ENCODE measurements around the gene ALG9. TPM values are rescaled to one million over a fixed set of nuclear protein-coding genes. Genes with fewer than 3 reads are reported as not detected.

Gene ALG9
- total and polyA plus RNA-seq, 7 experiments from 2014 or later = 14.1 to 30.2 (median 27.8) TPM

DNA sequence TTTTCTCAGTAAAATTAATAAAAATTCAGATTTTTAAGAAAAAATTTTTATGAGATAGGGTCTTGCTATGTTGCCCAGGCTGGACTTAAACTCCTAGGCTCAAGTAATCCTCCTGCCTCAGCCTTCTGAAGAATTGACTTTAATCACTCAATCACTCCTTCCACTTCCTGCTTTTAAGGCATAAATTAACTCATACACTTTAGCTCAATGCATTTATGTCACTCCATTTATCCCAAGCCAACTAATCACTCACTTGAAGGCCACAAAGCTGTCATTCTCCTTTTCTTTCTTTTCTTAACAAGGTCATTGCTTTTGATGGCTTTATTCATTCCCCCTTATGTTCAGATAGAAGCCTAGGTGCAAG is 877 bp downstream of the ALG9 start:
- ATAC-seq = no peak
- POLR2A ChIA-PET = interaction anchor here (0.6 to 2.9 kb wide), 4 partner anchors 10 to 240 kb away, joined by 3 to 22 read pairs (median 10); partner anchors contain the start of gene CFAP68
- Mint-ChIP-seq H3K9me3 (peaks cover 0 to 4% (median 0%) of the 10 kb centered on the region in 11 donors), H3K27me3 (no peaks in the 10 kb centered on the region), H3K27ac (peak overlapping the region; percentile 87 to 98 (median 94)), H3K4me3 (peak overlapping the region; percentile 86 to 96 (median 93)), H3K36me3 (peaks cover 4 to 32% (median 21%) of the 10 kb centered on the region in 5 donors), H3K4me1 (peaks cover 9 to 41% (median 34%) of the 10 kb centered on the region in 7 donors)
- Histone ChIP-seq H3K27me3 (ENCODE audit: control insufficient read depth in 2 of 2, insufficient read depth in 2 of 2, low read length in 2 of 2) (no peaks in the 10 kb centered on the region), H3K4me1 (ENCODE audit: control insufficient read depth in 2 of 2, insufficient read depth in 2 of 2, low read length in 2 of 2) (peaks cover 8 to 10% of the 10 kb centered on the region in 2 donors), H3K27ac (ENCODE audit: low read depth, low read length) (peak overlapping the region; percentile 91), H3K36me3 (ENCODE audit: control insufficient read depth in 2 of 3, insufficient read depth in 3 of 3, low read length in 3 of 3) (peaks cover 0 to 32% (median 3%) of the 10 kb centered on the region in 3 experiments), H3K9me3 (ENCODE audit: control insufficient read depth in 2 of 3, low read length in 3 of 3) (no peaks in the 10 kb centered on the region), H3K4me3 (ENCODE audit: low read length) (peak overlapping the region; percentile 74)
- intact Hi-C loops (cut with micrococcal nuclease) = loop anchor here (2.0 to 10.0 kb wide), 9 partner anchors 56 to 2004 kb away; partner anchors contain the start of genes DLAT (in 2 of the 2), SDHD (in 2 of the 2), SIK2 (in 2 of the 2) and TIMM8B (in 2 of the 2)
- DNase-seq = peak in 1 of 9 donors; percentile 3
- CTCF ChIA-PET = interaction anchor here (0.9 to 2.1 kb wide), 4 partner anchors 11 to 155 kb away, joined by 4 to 10 read pairs (median 5); partner anchors contain the start of gene DLAT

DNA sequence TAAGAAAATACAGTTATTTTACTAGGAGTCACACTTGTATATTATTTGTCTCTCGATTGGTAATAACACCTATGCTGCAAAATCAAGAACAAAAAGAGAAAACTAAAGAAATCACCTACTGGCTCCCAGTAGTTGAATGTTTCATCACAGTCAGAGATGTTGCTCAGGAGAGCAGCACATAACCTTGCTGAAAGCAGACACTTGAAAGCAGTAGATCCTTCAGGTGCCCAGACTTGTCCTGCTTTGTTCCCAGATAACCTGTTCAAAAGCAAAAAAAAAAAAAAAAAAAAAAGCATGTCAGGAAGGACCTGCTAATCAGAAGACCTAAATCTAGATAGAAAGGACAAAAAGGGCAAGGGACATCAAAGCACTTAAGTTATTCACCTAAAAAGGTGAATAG is 1.3 kb downstream of the ALG9 start:
- peak overlapping the region in 3 of 9 donors; percentile 87 to 95 (median 94) for H3K27ac Mint-ChIP-seq
- ChIA-PET CTCF (interaction anchor here (2.1 kb wide), 1 partner anchor 61 kb away, joined by 5 read pairs; no protein-coding TSS in a partner anchor), POLR2A (interaction anchor here (0.6 to 2.9 kb wide), 4 partner anchors 11 to 241 kb away, joined by 3 to 22 read pairs (median 4); no protein-coding TSS in a partner anchor)
- Histone ChIP-seq H3K36me3 (ENCODE audit: control insufficient read depth in 2 of 3, insufficient read depth in 3 of 3, low read length in 3 of 3) (peaks cover 0 to 31% (median 2%) of the 10 kb centered on the region in 3 experiments), H3K4me1 (ENCODE audit: control insufficient read depth in 2 of 2, insufficient read depth in 2 of 2, low read length in 2 of 2) (peaks cover 8 to 10% of the 10 kb centered on the region in 2 donors), H3K9me3 (ENCODE audit: control insufficient read depth in 2 of 3, low read length in 3 of 3) (no peaks in the 10 kb centered on the region), H3K27me3 (ENCODE audit: control insufficient read depth in 2 of 2, insufficient read depth in 2 of 2, low read length in 2 of 2) (no peaks in the 10 kb centered on the region), H3K27ac (ENCODE audit: low read depth, low read length) (no peak overlapping the region), H3K4me3 (ENCODE audit: low read length) (no peak overlapping the region)
- peaks cover 4 to 34% (median 20%) of the 10 kb centered on the region in 5 donors for H3K36me3 Mint-ChIP-seq
- no peaks in the 10 kb centered on the region for H3K27me3 Mint-ChIP-seq
- ATAC-seq (no peak), DNase-seq (no peak)
- H3K9me3 Mint-ChIP-seq = peaks cover 0 to 4% (median 0%) of the 10 kb centered on the region in 11 donors
- peak overlapping the region in 8 of 10 donors; percentile 36 to 96 (median 42) for H3K4me3 Mint-ChIP-seq
- peaks cover 9 to 41% (median 34%) of the 10 kb centered on the region in 7 donors for H3K4me1 Mint-ChIP-seq
- intact Hi-C loops (cut with micrococcal nuclease) = loop anchor here (2.0 to 10.0 kb wide), 9 partner anchors 57 to 2005 kb away; partner anchors contain the start of genes DLAT (in 2 of the 2), SDHD (in 2 of the 2), SIK2 (in 2 of the 2) and TIMM8B (in 2 of the 2)

DNA sequence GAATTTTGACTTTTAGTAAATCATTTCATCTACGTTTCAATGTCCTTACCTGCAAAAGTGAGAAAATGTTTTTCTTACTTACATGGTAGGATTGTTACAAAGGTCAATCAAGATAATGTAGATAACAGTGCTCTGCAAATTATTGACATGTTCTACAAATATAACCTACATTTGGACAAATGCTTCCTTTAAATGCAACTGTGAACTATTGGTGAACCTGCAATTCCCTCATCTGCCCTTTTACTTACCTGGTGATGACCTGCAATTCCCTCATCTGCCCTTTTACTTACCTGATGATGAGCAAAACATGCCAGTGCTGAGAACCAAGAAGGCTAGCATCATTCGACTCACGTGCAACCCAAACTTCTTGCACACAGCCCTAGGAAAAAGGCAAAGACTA is 11.1 kb downstream of the ALG9 start:
- ATAC-seq (no peak), DNase-seq (no peak)
- no peaks in the 10 kb centered on the region for H3K9me3 Mint-ChIP-seq
- no peak overlapping the region for H3K27ac ChIP-seq (ENCODE audit: low read depth, low read length)
- peaks cover 10 to 55% (median 26%) of the 10 kb centered on the region in 5 donors for H3K36me3 Mint-ChIP-seq
- no peak overlapping the region for H3K4me3 ChIP-seq (ENCODE audit: low read length)
- peaks cover 9 to 51% (median 10%) of the 10 kb centered on the region in 3 experiments for H3K36me3 ChIP-seq (ENCODE audit: control insufficient read depth in 2 of 3, insufficient read depth in 3 of 3, low read length in 3 of 3)
- H3K27me3 ChIP-seq (ENCODE audit: control insufficient read depth in 2 of 2, insufficient read depth in 2 of 2, low read length in 2 of 2) = no peaks in the 10 kb centered on the region
- intact Hi-C loops (cut with micrococcal nuclease) = no loop called here
- peaks cover 0 to 4% (median 0%) of the 10 kb centered on the region in 7 donors for H3K4me1 Mint-ChIP-seq
- no peak overlapping the region for H3K27ac Mint-ChIP-seq
- POLR2A ChIA-PET = no interaction called here
- no peak overlapping the region for H3K4me3 Mint-ChIP-seq
- no peaks in the 10 kb centered on the region for H3K9me3 ChIP-seq (ENCODE audit: control insufficient read depth in 2 of 3, low read length in 3 of 3)
- H3K27me3 Mint-ChIP-seq = no peaks in the 10 kb centered on the region
- CTCF ChIA-PET = no interaction called here
- no peaks in the 10 kb centered on the region for H3K4me1 ChIP-seq (ENCODE audit: control insufficient read depth in 2 of 2, insufficient read depth in 2 of 2, low read length in 2 of 2)

DNA sequence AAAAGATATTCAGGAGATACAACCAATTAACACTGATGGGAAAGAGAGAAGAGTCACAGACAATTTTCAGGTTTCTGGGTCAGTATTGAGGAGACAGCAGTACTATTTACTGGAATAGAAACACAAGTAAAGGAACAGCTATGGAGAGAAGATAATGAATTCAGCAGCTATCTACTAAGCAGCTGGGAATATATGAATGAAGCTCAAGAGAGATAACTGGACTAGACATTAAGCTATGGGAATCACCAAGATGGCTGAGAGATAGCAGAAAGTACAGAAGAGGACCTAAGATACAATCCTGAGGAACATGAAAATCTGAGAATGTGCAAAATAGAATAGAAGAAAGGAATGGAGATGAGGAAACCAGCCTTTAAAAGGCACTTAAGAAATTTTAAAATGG is 15.9 kb downstream of the ALG9 start:
- H3K36me3 Mint-ChIP-seq = peaks cover 22 to 58% (median 34%) of the 10 kb centered on the region in 5 donors
- Histone ChIP-seq H3K27ac (ENCODE audit: low read depth, low read length) (no peak overlapping the region), H3K4me3 (ENCODE audit: low read length) (no peak overlapping the region), H3K27me3 (ENCODE audit: control insufficient read depth in 2 of 2, insufficient read depth in 2 of 2, low read length in 2 of 2) (no peaks in the 10 kb centered on the region), H3K4me1 (ENCODE audit: control insufficient read depth in 2 of 2, insufficient read depth in 2 of 2, low read length in 2 of 2) (no peaks in the 10 kb centered on the region), H3K9me3 (ENCODE audit: control insufficient read depth in 2 of 3, low read length in 3 of 3) (no peaks in the 10 kb centered on the region), H3K36me3 (ENCODE audit: control insufficient read depth in 2 of 3, insufficient read depth in 3 of 3, low read length in 3 of 3) (peaks cover 0 to 60% (median 5%) of the 10 kb centered on the region in 3 experiments)
- ATAC-seq = no peak
- peak overlapping the region in 1 of 9 donors; percentile 2 for H3K27ac Mint-ChIP-seq
- ChIA-PET POLR2A (no interaction called here), CTCF (no interaction called here)
- intact Hi-C loops (cut with micrococcal nuclease) = no loop called here
- H3K4me3 Mint-ChIP-seq = no peak overlapping the region
- H3K9me3 Mint-ChIP-seq = no peaks in the 10 kb centered on the region
- DNase-seq = no peak
- H3K4me1 Mint-ChIP-seq = peaks cover 0 to 6% (median 0%) of the 10 kb centered on the region in 7 donors
- H3K27me3 Mint-ChIP-seq = no peaks in the 10 kb centered on the region

DNA sequence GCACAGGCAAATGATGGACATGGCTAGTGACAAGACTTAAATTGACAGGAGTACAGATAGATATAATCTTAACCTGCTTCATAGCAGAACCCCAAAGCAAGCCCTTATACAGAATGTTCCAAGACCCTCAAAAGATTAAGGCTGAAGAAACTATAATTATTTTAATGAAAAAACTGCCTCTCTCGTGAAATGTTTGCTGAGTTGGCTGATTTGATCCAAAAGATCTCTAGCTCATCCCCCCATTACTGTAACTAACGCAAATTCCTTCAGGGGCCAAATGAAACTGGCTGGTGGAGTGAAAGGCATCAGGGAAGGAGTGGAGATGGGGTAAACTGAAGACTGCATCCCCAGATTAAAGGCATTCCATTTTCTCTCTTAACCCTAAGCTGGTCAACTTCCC is 19.3 kb downstream of the ALG9 start:
- CTCF ChIA-PET = no interaction called here
- no peaks in the 10 kb centered on the region for H3K27me3 Mint-ChIP-seq
- H3K4me3 Mint-ChIP-seq = no peak overlapping the region
- DNase-seq (no peak), ATAC-seq (no peak)
- Histone ChIP-seq H3K36me3 (ENCODE audit: control insufficient read depth in 2 of 3, insufficient read depth in 3 of 3, low read length in 3 of 3) (peaks cover 0 to 53% (median 6%) of the 10 kb centered on the region in 3 experiments), H3K4me1 (ENCODE audit: control insufficient read depth in 2 of 2, insufficient read depth in 2 of 2, low read length in 2 of 2) (no peaks in the 10 kb centered on the region), H3K4me3 (ENCODE audit: low read length) (no peak overlapping the region), H3K9me3 (ENCODE audit: control insufficient read depth in 2 of 3, low read length in 3 of 3) (no peaks in the 10 kb centered on the region), H3K27ac (ENCODE audit: low read depth, low read length) (no peak overlapping the region), H3K27me3 (ENCODE audit: control insufficient read depth in 2 of 2, insufficient read depth in 2 of 2, low read length in 2 of 2) (no peaks in the 10 kb centered on the region)
- no peak overlapping the region for H3K27ac Mint-ChIP-seq
- H3K4me1 Mint-ChIP-seq = peaks cover 0 to 4% (median 0%) of the 10 kb centered on the region in 7 donors
- intact Hi-C loops (cut with micrococcal nuclease) = no loop called here
- POLR2A ChIA-PET = interaction anchor here (0.8 kb wide), 1 partner anchor 1070 kb away, joined by 3 read pairs; no protein-coding TSS in a partner anchor
- H3K9me3 Mint-ChIP-seq = no peaks in the 10 kb centered on the region
- peaks cover 15 to 45% (median 28%) of the 10 kb centered on the region in 5 donors for H3K36me3 Mint-ChIP-seq

DNA sequence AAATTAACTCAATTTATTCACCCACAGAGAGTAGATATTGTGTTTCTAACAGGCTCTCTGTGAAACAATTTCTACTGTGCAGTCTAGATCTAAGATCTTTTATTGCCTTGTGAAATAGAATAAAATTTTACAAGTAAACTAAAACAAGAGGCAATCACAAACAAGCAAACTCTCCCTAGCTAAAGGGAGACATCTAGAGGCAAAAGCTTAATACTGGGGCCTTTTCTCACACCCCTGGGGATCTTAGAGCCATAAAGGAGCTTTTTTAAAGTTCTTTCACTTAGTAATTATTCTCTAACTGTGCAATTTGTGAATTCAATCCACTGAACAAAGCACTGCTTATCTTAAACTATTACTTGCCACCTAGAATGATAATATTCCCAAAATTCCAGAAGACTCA is 19.7 kb downstream of the ALG9 start:
- H3K36me3 ChIP-seq (ENCODE audit: control insufficient read depth in 2 of 3, insufficient read depth in 3 of 3, low read length in 3 of 3) = peaks cover 0 to 57% (median 6%) of the 10 kb centered on the region in 3 experiments
- H3K4me1 Mint-ChIP-seq = peaks cover 0 to 4% (median 0%) of the 10 kb centered on the region in 7 donors

More for the DNA sequence above, 19.7 kb downstream of the ALG9 start:
- DNase-seq (no peak), ATAC-seq (no peak)
- Mint-ChIP-seq H3K27ac (no peak overlapping the region), H3K36me3 (peaks cover 15 to 50% (median 27%) of the 10 kb centered on the region in 5 donors), H3K4me3 (no peak overlapping the region), H3K9me3 (no peaks in the 10 kb centered on the region), H3K27me3 (no peaks in the 10 kb centered on the region)
- no peaks in the 10 kb centered on the region for H3K9me3 ChIP-seq (ENCODE audit: control insufficient read depth in 2 of 3, low read length in 3 of 3)
- ChIA-PET CTCF (no interaction called here), POLR2A (interaction anchor here (0.8 kb wide), 1 partner anchor 1069 kb away, joined by 3 read pairs; no protein-coding TSS in a partner anchor)
- H3K4me1 ChIP-seq (ENCODE audit: control insufficient read depth in 2 of 2, insufficient read depth in 2 of 2, low read length in 2 of 2) = no peaks in the 10 kb centered on the region
- H3K27me3 ChIP-seq (ENCODE audit: control insufficient read depth in 2 of 2, insufficient read depth in 2 of 2, low read length in 2 of 2) = no peaks in the 10 kb centered on the region
- intact Hi-C loops (cut with micrococcal nuclease) = no loop called here
- no peak overlapping the region for H3K27ac ChIP-seq (ENCODE audit: low read depth, low read length)
- no peak overlapping the region for H3K4me3 ChIP-seq (ENCODE audit: low read length)

All from naive thymus-derived CD4-positive, alpha-beta T cell (primary cell).